ENCODE measurements around the gene OXNAD1. TPM values are rescaled to one million over a fixed set of nuclear protein-coding genes. Genes with fewer than 3 reads are reported as not detected.

OXNAD1 gene
- total and polyA plus RNA-seq, 2 of the 13 experiments (the other 11 are each of a cell fraction or from before 2014, with no cell fraction given) = 9.9 to 18.8 TPM

DNA sequence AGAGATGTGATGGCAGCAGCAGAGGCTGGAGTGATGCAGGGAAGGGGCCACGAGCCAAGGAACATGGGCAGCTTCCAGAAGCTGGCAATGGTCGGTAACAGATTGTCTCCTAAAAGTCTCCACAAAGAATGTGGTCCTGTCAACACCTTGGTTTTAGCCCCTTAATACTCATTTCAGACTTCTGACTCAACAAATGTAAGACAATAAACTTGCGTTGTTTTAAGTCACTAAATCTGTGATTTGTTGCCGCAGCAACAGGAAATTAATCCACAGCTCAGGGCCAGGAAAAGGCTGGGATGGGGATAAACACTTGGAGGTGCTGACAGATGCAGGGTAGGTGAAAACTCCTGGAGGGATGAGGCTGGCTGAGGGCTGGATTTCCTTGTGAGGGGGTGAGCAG is 69.9 kb downstream of the OXNAD1 start:
- no peak overlapping the region for H2AFZ ChIP-seq (ENCODE audit: low read length)
- H3K27me3 ChIP-seq (ENCODE audit: control insufficient read depth in 1 of 2, insufficient read depth in 2 of 2, low read length in 2 of 2) = no peaks in the 10 kb centered on the region
- no peak for DNase-seq (ENCODE audit: low spot score)
- peaks cover 44% of the 10 kb centered on the region for H3K4me1 ChIP-seq (ENCODE audit: insufficient read depth, low read length)
- no peaks in the 10 kb centered on the region for H4K20me1 ChIP-seq (ENCODE audit: insufficient read depth, low read length)
- peaks cover 10% of the 10 kb centered on the region for H3K9me3 ChIP-seq (ENCODE audit: low read length)
- no peak for TF ChIP-seq TEAD2 (CRISPR knock-in tag; IDR thresholded peaks at IDR 0.05)
- TF ChIP-seq EEA1 (CRISPR knock-in tag; IDR thresholded peaks at IDR 0.05; ENCODE audit: borderline replicate concordance) = no peak
- no peak for TF ChIP-seq SNAPC2 (CRISPR knock-in tag; IDR thresholded peaks at IDR 0.05)
- no peak for TF ChIP-seq HMGA1 (CRISPR knock-in tag; conservative IDR thresholded peaks at IDR 0.05)
- TF ChIP-seq, protein P1, sequence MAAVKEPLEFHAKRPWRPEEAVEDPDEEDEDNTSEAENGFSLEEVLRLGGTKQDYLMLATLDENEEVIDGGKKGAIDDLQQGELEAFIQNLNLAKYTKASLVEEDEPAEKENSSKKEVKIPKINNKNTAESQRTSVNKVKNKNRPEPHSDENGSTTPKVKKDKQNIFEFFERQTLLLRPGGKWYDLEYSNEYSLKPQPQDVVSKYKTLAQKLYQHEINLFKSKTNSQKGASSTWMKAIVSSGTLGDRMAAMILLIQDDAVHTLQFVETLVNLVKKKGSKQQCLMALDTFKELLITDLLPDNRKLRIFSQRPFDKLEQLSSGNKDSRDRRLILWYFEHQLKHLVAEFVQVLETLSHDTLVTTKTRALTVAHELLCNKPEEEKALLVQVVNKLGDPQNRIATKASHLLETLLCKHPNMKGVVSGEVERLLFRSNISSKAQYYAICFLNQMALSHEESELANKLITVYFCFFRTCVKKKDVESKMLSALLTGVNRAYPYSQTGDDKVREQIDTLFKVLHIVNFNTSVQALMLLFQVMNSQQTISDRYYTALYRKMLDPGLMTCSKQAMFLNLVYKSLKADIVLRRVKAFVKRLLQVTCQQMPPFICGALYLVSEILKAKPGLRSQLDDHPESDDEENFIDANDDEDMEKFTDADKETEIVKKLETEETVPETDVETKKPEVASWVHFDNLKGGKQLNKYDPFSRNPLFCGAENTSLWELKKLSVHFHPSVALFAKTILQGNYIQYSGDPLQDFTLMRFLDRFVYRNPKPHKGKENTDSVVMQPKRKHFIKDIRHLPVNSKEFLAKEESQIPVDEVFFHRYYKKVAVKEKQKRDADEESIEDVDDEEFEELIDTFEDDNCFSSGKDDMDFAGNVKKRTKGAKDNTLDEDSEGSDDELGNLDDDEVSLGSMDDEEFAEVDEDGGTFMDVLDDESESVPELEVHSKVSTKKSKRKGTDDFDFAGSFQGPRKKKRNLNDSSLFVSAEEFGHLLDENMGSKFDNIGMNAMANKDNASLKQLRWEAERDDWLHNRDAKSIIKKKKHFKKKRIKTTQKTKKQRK (IDR thresholded peaks at IDR 0.05; ENCODE audit: low read length) = no peak
- no peak for TF ChIP-seq ZMYM4 (CRISPR knock-in tag; IDR thresholded peaks at IDR 0.05)
- TF ChIP-seq, protein P2, sequence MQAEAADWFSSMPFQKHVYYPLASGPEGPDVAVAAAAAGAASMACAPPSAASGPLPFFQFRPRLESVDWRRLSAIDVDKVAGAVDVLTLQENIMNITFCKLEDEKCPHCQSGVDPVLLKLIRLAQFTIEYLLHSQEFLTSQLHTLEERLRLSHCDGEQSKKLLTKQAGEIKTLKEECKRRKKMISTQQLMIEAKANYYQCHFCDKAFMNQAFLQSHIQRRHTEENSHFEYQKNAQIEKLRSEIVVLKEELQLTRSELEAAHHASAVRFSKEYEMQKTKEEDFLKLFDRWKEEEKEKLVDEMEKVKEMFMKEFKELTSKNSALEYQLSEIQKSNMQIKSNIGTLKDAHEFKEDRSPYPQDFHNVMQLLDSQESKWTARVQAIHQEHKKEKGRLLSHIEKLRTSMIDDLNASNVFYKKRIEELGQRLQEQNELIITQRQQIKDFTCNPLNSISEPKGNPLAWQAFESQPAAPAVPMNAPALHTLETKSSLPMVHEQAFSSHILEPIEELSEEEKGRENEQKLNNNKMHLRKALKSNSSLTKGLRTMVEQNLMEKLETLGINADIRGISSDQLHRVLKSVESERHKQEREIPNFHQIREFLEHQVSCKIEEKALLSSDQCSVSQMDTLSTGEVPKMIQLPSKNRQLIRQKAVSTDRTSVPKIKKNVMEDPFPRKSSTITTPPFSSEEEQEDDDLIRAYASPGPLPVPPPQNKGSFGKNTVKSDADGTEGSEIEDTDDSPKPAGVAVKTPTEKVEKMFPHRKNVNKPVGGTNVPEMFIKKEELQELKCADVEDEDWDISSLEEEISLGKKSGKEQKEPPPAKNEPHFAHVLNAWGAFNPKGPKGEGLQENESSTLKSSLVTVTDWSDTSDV (CRISPR knock-in tag; IDR thresholded peaks at IDR 0.05) = no peak
- no peak for TF ChIP-seq ZNF337 (CRISPR knock-in tag; IDR thresholded peaks at IDR 0.05; ENCODE audit: borderline replicate concordance, low read depth)
- TF ChIP-seq ZNF263 (CRISPR knock-in tag; IDR thresholded peaks at IDR 0.05) = no peak
- no peak for TF ChIP-seq ZNF572 (CRISPR knock-in tag; IDR thresholded peaks at IDR 0.05)
- TF ChIP-seq KDM1A (CRISPR knock-in tag; IDR thresholded peaks at IDR 0.05) = no peak
- in situ Hi-C loops (cut with HindIII; ENCODE audit: extremely low pct_ligation_motif_present, low pct_unique_long_range_greater_than_20kb) = no loop called here
- no peaks in the 10 kb centered on the region for H3K79me2 ChIP-seq (ENCODE audit: insufficient read depth, low read length)
- ChIA-PET POLR2A (no interaction called here), CTCF (ENCODE audit: low intra/inter-chr PET ratio, low total read pairs) (no interaction called here)
- H3K4me2 ChIP-seq (ENCODE audit: low read depth, low read length) = no peak overlapping the region
- 86% methylated on average over 4 of the region's 4 CpGs for WGBS (ENCODE audit: low lambda C conversion rate)
- FAIRE-seq = no peak
- H3K36me3 ChIP-seq (replicated peaks in 1 of 2; ENCODE audit: control insufficient read depth in 1 of 2, insufficient read depth in 2 of 2, low read length in 2 of 2) = peaks cover 2 to 5% of the 10 kb centered on the region in 2 experiments; a peak in 2 of 5 replicates
- no peak overlapping the region for H3K9ac ChIP-seq (ENCODE audit: insufficient read depth, low read depth, low read length)
- ATAC-seq = no peak
- intact Hi-C loops (cut with micrococcal nuclease; ENCODE audit: unreplicated experiment) = loop anchor here (1.0 kb wide), 1 partner anchor 23 kb away; no protein-coding TSS in a partner anchor
- H3K4me3 ChIP-seq (replicated peaks in 1 of 3; ENCODE audit: insufficient read depth in 1 of 3, low read depth in 2 of 3, low read length in 3 of 3) = no peak overlapping the region
- no TSS peak for BruUV-seq (replicated peaks)
- no peak overlapping the region for H3K27ac ChIP-seq (ENCODE audit: extremely low read length, insufficient read depth, low read length)

All from HepG2 (cell line).